Fibroblast of villous mesenchyme (primary cell): ENCODE measurements around the gene FGF12. TPM values are rescaled to one million over a fixed set of nuclear protein-coding genes. Genes with fewer than 3 reads are reported as not detected.

Experiments used
- DNase-seq: peaks from one replicate; pipeline ENCODE4 v3.0.0-alpha.2; 2010; ENCODE audit warnings: low read depth
- H3K4me3 ChIP-seq: 2 replicates; pipeline ENCODE4 v1.5.1; 2011; ENCODE audit warnings: low read depth, mild to moderate bottlenecking, low read length
- total RNA-seq: library from RNA; depleted of rRNA; stranded (reverse); fragments of >200 nt; gene quantifications from 2 replicates; pipeline ENCODE4 v1.2.3, GENCODE V29; 2012
- TF ChIP-seq, protein P1 (sequence below): IDR thresholded peaks from 2 replicates; pipeline ENCODE4 v1.5.1; 2012; ENCODE audit warnings: low read depth, mild to moderate bottlenecking, low read length; ENCODE audit not compliant: insufficient read depth

Gene FGF12
- total RNA-seq, 1 donor, result under 0.01 TPM

DNA sequence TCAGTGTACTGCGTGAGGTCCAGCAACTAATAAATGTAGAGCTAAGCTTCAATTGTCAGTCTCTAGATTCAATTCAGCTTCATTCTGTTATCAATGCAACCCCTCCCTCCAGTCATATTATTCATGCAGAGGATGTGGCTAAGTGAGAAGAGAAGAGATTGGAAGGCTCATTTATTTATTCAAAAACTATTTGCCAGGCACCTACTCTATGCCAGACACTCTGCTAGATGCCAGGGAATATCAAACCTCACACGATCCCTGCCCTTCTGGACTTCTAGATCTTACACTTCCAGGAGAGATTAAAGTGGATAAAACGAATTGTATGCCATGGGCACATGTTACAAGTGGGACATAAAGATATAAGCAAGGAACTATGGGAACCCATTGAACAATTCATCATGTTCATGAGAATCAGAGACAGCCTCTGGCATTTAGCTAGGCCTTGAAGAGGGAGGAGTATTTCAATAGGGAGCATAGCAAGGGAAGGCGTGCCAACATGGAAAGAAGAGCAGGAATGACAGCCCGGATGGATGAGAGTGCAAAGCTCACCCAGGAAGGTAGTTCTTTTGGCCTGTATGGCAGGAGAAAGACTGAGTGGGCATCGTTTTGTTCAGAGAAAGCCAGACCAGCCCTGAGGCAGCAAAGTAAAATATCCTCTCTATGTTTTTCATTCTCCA is 75.4 kb downstream of the FGF12 start:
- TF ChIP-seq, protein P1, sequence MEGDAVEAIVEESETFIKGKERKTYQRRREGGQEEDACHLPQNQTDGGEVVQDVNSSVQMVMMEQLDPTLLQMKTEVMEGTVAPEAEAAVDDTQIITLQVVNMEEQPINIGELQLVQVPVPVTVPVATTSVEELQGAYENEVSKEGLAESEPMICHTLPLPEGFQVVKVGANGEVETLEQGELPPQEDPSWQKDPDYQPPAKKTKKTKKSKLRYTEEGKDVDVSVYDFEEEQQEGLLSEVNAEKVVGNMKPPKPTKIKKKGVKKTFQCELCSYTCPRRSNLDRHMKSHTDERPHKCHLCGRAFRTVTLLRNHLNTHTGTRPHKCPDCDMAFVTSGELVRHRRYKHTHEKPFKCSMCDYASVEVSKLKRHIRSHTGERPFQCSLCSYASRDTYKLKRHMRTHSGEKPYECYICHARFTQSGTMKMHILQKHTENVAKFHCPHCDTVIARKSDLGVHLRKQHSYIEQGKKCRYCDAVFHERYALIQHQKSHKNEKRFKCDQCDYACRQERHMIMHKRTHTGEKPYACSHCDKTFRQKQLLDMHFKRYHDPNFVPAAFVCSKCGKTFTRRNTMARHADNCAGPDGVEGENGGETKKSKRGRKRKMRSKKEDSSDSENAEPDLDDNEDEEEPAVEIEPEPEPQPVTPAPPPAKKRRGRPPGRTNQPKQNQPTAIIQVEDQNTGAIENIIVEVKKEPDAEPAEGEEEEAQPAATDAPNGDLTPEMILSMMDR, result no peak
- DNase-seq, result no peak
- no peak overlapping the region for H3K4me3 ChIP-seq

DNA sequence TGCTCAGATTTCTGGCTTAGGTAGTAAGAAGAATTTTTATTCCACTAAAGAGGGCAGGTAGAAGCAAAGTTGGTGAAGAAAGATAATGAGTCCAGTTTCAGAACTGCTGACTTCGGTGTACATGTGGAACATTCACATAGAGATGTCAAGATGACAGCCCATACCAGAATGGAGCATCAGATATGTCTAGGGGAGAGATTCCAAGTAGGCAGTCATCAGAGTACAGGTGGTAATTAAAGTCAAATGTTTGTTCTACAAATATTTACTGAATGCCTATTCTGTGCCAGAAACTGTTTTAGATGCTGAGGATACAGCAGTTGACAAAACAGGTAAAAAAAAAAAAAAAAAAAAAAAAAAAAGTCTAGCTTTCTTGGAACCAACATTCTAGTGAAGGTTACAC is 81.9 kb downstream of the FGF12 start:
- DNase-seq, result no peak
- H3K4me3 ChIP-seq, result no peak overlapping the region
- TF ChIP-seq, protein P1, result no peak

DNA sequence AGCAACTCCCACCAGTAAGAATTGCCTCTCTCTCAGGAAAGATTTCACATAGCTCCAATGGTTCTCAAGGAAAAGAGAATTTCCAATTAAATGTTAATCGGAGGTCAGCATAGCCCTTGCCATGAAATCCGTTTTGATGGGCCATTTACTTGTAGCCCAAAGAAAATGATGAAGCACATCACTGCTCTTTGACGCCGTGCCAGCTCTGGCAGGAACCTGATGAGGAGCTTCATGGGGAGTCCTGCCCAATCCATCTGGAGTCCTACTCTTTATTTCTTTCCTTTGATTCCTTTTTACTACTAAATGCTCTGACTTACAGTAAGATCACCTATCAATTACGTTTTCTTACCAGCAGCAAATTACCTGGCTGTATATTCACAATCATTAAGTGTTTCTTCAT is 84.7 kb downstream of the FGF12 start:
- TF ChIP-seq, protein P1, result no peak
- DNase-seq, result no peak
- H3K4me3 ChIP-seq, result no peak overlapping the region

DNA sequence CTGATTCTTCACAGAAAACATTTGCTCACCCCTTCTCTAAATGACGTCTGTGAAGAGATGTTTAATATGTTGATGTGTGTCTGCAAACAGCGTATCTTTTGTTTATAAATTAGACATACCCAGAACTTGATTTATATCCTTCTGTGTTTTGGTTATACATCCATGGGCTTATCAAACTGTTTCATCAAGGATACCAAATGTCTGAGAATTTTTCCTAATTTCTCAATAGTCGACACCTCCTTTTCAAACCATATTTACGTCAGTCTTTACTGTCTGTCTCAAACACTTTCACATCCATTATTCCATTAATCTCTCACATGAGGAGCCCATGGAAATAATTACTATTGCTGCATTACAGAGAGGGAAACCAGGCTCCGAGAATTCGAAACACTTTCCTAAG is 85.4 kb downstream of the FGF12 start:
- DNase-seq, result no peak
- TF ChIP-seq, protein P1, result no peak
- H3K4me3 ChIP-seq, result no peak overlapping the region

DNA sequence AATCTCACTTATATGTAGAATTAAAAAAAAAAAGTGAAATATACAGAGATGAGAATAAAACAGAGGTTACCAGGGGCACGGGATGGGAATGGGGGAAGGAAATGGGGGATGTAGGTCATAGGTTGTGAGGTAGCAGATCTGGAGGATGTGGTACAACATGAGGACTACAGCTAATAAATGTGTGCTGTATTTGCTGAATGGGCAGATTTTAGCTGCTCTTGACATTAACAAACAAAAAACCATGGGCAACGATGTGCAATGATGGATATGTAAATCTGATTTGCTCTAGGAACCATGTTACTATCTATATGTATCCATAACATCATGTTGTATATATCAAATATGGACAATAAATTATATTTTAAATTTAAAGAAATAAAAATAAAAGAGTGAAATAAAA is 87.4 kb downstream of the FGF12 start:
- H3K4me3 ChIP-seq, result no peak overlapping the region
- TF ChIP-seq, protein P1, result no peak
- no peak for DNase-seq

DNA sequence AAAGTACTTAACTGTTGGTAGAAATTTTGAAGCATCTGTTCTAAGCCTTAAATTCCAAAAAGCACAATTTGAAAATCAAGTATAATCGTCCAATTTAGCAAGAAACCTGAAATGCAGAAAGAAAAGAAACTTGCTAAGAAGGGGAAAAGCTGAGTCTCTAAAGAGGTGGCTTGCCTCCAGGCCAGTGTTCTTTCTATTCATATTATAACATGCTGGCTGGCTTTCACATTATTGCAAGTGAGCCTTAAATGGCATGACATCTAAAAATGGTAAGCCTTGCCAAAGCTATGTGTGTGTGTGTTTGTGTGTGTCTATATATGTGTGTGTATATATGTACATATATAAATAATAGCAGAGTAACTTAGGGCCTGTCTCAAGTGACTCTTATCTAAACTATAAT is 89.5 kb downstream of the FGF12 start:
- TF ChIP-seq, protein P1, result no peak
- DNase-seq, result no peak
- H3K4me3 ChIP-seq, result no peak overlapping the region
